HG03095 (cell line): ENCODE data around the gene CRYGA.
"Not testable (repeated sequence)": the region's sequence is repeated elsewhere in the genome, so short reads cannot be mapped to it uniquely, and the experiment has no call there.

Experiments used
- ATAC-seq: cut with Tn5 transposase; IDR thresholded peaks from one replicate; pipeline ENCODE4 v1.9.1; 2021; ENCODE audit warnings: moderate library complexity; ENCODE audit not compliant: unreplicated experiment

CRYGA gene

DNA sequence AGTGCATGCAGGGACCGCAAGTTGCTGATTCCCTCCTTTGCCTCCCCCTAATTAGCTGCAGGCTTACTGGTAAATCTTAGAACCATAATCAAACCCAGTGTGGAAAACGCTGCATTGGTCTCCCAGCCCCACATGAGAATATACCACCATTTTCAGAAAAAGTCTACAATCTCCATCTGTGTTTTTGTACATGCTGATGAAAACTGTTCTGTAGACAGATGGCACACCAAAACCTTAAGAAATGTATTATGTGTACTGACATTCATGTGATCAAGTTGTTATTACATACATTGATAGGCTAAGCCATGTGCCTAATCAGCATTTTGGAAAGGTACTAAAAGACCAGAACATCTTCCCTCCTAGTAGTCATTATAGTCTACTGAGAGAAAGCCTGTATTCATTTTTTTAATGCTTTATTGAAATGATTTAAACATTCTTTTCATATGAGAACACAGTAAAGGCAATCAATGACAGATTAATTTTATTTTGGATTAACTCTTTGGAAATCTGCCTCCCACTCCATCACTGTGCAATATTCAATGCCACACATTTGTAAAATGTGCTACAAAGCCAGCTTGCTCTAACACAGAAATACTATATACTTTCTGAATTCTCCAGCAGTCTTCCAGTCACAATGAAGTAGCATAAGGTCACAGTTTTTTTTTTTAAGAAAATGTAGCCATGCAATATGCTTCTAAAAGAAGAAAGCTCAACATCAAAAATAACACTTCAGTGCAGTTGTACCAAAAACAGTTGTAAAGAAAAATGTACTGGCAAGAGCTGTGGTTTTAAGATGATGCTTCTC, 1.8 kb upstream of the CRYGA start:
- ATAC-seq: no peak

GRCh38 chr2:208156439-208156838, 7.0 kb downstream of the CRYGA start:
- ATAC-seq: no peak

GRCh38 chr2:208153156-208153555, 10.2 kb downstream of the CRYGA start:
- no peak for ATAC-seq

GRCh38 chr2:208150956-208151355, 12.4 kb downstream of the CRYGA start:
- no peak for ATAC-seq

DNA sequence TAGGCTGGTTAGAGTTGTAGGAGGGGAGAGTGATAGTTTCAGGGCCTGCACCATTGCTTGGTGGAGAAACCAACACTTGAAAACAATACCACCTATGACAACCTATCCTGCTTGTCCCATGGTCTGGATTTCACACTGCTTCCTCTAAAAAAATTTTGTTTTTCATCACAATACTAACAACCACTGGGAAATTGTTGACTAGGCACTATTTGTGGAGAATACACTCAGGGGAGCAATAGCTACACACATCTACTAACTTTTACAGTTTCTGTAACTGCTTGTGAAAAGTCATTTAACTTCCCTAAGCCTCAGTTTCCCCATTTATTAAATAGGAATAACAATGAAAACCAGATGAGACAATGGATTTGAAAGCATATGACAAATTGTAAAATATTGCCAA, 13.3 kb downstream of the CRYGA start:
- no peak for ATAC-seq

DNA sequence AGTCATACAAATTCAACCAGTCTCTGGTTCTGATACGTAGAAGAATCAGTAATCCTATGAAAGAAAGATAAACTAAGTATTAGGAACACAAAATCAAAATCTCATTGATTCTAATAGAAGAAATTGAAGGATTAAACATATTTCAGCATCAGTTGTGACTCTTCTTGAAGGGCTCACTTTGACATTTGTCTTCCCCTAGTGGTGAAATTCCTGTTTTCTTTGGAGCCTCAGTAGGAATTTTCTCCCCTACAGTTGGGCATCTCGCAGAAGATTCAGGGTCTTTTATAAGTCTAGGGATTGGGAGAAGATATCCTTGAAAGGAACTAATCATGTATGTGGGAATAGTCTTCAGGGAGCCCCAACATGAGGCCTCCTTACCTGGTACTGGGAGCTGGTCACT, 14.6 kb downstream of the CRYGA start:
- ATAC-seq: no peak

DNA sequence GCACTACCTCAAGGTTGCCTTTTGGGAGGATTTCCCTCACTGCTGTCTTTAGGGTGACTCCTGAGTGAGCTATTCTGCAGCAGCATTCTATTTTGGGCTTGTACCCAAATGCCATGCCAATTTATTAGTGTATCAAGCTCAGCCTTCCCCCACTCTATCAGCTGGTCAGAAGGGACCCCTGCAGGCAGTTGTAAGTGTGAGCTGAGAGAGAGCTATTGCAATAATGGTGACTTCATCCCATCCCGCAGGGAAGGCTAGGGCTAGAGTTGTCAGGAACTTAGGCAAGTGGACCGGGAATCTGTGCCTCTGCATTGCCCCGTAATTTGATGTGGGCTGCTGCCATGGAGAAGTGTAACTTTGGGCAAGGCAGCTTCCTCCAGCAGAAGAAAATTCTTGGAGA, 15.6 kb downstream of the CRYGA start:
- ATAC-seq: no peak

DNA sequence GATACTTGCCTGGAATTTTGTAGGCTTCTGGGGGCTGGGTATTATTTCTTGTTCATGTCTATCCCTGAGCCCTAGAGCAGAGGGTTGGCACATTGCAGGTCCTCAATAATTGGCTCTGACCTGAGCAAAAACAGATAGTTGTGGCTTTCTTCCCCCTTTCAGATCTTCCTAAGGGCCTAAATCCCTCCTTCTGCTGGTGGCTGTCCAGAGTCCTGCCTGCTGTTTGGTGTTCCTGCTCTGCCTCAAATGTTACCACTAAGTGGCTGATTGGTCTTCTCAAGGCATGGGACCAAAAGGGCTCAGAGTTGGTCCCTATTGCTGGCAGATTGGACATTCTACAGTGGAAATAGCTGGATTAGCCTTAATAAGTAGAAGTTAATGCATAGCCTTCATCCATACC, 16.4 kb downstream of the CRYGA start:
- no peak for ATAC-seq

- ATAC-seq: no peak
Measured at GRCh38 chr2:208146006-208146405, 17.4 kb downstream of the CRYGA start, which contains the start of gene CRYGB. Gene CRYGB, minus strand, starts transcription at chr2:208146158. Its CDS starts 38 bp downstream, at chr2:208146120.

DNA sequence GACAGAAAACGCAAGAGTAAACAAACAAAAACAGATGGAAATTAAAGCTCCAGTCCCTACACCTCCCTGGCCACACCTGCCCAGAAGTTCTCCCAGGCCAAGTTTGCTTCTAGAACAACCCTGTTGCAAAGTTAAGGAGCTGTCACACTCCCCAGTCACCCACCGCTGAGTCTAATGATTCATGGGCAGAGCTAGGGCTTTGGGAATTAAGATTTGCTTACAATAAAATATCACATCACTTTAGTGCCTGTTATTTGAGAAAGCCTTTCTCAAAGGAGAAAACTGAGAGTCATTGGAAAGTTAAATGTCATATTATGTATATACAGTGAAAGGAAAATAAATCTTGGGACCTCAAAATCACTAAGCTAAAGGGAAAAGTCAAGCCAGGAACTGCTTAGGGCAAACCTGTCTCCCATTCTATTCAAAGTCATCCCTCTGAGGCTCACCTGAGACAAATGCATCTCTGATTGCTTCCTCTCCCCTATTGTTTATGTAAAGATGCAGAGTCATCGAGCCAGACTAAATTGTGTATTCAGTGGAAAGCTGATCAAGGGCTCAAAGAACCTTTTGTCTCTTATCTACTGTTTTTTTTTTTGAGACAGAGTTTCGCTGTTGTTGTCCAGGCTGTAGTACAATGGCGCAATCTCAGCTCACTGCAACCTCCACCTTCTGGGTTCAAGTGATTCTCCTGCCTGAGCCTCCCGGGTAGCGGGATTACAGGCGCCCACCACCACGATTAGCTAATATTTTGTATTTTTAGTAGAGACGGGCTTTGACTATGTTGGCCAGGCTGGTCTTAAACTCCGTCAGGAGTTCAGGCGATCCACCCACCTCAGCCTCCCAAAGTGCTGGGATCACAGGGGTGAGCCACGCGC, 20.2 kb downstream of the CRYGA start:
- no peak for ATAC-seq

DNA sequence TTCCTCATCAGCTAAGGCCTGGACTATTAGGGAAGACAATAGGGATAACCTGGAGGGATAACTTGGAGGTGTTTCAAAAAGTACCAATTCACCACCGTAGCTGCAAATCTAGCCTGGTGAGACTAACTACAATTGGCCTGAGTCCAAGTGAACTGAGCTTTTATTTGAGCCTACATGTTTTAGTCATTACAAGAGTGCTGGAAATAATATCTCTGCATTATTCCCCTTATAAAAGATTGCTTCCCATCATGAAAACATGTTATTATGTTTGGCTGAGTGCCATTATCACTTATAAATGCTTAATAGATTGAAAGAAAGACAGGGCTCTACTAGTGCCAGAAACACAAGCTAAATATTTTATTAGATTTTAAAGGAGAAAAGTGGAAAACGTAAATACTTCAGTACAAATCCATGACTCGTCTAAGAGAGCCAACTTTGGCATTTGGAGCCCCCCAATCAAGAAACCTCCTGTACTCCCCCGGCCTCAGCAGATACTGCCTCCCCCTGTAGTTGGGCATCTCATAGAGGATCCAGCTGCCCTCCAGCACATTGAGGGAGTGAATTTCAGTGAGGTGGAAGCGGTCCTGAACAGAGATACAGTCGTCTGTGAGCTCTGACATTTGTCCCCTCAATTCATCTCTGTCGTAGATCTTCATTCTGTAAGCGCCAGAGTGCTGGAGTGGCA, 21.0 kb downstream of the CRYGA start:
- ATAC-seq: no peak

GRCh38 chr2:208139447-208139846, 23.9 kb downstream of the CRYGA start:
- no peak for ATAC-seq

DNA sequence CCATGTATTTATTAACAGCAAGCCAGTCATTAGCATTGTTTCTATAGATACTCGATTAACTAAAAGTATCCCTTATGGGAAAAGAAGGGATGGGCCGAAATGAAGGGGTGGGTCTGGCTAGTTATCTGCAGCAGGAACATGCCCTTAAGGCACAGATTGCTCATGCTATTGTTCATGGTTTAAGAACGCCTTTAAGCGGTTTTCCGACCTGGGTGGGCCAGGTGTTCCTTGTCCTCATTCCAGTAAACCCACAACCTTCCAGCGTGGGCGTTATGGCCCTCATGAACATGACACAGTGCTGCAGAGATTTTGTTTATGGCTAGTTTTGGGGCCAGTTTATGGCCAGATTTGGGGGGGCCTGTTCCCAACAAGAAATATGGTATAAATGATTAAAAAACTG, 25.1 kb downstream of the CRYGA start:
- not testable (repeated sequence) for ATAC-seq

GRCh38 chr2:208136716-208137094, 26.7 kb downstream of the CRYGA start:
- ATAC-seq: no peak

DNA sequence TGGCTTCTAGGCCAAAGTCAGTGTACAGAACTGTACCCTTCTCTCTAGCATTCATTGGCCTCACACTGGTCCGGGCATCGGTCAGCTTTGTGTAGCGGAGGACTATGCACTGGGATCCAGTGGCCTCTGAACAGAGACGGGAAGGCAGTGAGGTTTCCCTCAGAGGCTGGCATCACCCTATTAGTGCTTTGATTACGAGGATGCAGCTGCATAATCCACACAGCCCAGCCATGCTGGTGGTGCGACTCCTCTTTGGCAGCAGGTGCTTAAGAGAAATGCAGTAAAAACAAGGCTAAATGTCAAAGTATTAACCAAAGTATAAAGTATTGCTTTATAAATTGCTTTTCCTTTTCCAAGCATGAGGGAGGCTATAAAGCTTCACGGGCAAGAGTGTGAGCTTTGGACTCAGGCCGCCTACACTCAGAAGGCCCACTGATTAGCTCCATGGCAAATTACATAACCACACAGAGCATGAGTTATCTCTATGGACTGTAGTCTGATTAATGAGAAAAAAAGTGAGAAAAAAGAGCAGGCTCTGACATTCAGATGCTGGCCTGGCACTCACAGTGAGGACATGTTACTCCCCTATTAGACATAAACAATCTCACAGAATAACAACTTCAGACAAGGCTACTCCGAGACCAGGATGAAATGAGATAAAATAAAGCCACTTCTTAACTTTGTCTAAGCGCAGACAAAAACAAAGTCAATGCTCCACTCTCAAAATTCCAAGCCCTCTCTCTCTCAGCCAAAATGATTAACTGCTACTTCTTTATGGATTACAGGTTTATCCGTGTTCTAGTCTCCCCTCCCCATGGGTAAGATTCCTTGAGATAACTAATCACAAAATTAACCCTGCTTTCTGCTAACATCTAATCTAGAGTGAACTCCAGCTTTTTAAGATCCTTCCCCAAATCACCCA, 27.3 kb downstream of the CRYGA start:
- no peak for ATAC-seq

DNA sequence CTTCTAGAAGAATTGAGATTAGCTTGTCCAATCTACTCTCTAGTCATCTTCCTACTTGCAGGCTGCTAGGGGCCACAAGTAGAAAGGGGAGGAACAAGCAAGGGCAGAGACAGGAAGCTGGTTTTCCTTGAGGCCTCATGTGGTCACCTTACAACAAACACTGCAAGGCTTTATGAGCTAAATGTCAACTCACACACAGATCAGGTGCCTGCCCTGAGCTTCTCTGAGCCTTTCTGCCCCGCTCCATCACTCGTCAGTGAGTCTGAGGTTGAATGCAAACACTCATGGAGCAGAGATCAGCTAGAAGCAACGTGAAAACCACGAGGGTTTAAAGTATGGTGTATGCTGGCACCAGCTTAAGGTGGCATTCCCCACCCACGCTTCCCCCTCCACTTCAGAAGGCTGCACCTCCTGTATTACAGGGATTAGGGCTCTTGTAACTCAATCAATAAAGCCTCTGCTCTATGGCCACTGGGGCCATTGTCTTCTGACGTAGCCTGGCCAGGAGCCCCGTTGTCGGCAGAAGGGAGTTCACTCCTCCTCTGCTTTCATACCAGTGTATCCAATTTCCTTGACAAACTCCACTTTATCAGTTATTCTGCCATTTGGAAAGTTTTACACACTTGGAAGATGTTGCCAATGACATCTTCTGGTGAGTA, 28.3 kb downstream of the CRYGA start:
- ATAC-seq: peak; percentile 76

DNA sequence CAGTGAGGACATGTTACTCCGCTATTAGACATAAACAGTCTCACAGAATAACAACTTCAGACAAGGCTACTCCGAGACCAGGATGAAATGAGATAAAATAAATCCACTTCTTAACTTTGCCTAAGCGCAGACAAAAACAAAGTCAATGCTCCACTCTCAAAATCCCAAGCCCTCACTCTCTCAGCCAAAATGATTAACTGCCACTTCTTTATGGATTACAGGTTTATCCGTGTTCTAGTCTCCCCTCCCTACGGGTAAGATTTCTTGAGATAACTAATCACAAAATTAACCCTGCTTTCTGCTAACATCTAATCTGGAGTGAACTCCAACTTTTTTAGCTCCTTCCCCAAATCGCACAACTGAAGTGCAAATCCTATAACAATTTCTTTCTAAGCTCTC, 32.7 kb downstream of the CRYGA start:
- no peak for ATAC-seq

DNA sequence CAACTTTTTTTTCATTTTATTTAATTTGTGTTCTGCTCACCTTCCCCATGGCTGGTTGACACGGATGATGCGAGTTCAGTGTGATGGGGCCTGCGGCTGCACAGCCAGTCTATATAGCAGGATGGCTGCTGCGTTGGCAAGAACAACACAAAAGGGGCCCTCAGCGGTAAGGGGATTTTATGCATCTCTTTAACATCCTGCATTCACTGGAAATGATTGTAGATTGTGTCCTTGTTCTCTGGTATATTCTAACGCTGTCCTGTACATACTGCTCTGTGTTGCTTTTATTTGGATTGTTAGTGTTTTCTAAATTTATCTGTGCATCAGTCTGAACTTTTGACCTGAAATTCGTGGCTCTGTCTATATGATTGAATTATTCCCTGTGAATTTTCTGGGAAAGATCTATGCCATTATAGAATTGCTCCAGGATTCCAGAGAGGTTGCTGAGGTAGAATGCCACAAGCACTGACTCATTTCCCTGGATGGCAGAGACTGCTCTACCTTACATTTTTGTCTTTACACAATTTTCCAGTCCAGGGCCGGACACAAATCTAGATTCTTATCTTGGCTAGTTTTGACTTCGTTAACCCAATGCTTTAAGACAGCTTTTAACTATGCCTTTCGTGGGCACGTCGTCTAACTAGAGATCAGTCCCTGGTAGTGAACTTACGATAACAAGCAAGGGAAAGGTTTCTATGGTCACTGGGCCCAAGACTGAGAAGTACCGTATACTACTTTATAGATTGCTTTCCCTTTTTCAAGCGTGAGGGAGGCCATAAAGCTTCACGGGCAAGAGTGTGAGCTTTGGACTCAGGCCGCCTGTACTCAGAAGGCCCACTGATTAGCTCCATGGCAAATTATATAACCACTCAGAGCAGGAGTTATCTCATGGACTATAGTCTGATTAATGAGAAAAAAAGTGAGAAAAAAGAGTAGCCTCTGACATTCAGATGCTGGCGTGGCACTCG, 33.4 kb downstream of the CRYGA start, which contains the start of gene CRYGC:
Gene CRYGC (minus strand): TSS at position 85 of the 968 bp plus-strand sequence. CDS start 36 bp downstream, at position 49.
- no peak for ATAC-seq

DNA sequence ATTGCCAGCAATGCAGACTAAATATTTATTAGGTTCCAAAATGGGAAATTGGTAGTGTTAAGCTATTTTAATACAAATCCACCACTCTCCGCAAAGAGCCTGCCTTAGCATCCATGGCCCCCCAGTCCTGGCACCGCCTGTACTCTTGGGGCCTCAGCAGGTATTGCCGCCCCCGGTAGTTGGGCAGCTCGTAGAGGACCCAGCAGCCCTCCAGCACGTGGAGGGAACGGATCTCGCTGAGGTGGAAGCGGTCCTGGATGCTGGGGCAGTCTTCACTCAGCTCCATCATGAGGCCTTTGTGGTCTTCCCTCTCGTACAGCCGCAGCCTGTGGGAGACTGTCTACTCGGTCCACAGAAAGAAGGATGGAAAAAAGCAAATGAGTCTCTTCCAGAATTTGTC, 35.3 kb downstream of the CRYGA start:
- ATAC-seq: no peak
